ENCODE measurements around the gene DCDC2C.

DCDC2C gene

DNA sequence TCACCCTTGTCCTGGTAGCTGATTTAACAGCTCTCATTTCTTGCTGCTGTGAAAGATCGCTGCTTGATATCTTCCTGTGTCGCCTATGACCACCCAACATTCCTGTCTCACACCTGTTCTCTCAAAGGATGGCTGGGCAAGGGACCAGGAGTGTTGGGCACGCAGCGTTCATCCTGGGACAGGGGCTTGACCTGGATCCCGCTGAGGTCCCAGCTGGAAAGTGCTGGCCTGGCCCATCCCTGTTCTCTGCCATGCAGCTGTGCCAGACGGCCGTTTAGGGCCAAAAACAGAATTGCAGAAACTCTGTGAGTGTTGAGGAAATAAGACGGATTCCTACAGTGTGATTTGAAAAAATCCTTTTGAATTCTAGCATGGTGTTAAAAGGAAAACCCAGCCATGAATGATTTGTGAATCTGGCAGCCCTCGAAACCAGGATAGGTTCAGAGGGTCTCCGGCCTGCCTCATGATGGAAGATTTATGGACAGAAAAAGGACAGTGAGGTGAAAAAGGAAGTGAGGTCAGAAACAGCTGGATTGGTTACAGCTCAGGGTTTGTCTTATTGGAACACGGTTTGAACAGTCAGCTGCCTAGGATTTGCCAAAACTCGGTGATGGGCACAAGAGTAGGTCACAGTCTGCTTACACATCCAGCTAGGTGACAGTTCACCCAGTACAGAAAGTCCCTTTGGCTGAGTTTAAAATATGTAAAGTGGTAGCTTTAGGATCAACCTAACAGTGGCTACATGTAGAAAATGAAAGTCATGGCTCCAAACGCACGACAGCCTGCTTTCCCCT, 164.8 kb downstream of the DCDC2C start:
- ATAC-seq (ENCODE audit: low read depth), result no peak

DNA sequence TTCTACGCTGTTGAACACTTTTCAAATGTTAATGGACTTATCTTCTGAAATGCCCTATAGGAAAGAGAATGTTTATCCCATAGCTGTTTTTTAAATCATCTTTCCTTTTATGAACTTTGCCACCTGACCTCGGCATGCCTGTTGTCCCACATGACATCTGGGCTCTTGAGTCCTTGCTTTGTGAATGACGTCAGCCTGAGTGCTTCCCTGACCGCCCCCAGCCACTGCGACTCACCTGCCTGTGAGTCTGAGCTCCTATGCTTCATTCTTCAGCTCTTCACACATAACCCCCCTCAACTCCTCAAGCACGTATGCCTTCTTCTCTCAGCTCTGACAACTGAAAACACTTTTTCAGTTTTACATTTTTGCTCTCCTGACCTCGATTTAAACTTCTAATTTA, 166.8 kb downstream of the DCDC2C start:
- TF ChIP-seq, protein P1, sequence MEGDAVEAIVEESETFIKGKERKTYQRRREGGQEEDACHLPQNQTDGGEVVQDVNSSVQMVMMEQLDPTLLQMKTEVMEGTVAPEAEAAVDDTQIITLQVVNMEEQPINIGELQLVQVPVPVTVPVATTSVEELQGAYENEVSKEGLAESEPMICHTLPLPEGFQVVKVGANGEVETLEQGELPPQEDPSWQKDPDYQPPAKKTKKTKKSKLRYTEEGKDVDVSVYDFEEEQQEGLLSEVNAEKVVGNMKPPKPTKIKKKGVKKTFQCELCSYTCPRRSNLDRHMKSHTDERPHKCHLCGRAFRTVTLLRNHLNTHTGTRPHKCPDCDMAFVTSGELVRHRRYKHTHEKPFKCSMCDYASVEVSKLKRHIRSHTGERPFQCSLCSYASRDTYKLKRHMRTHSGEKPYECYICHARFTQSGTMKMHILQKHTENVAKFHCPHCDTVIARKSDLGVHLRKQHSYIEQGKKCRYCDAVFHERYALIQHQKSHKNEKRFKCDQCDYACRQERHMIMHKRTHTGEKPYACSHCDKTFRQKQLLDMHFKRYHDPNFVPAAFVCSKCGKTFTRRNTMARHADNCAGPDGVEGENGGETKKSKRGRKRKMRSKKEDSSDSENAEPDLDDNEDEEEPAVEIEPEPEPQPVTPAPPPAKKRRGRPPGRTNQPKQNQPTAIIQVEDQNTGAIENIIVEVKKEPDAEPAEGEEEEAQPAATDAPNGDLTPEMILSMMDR (IDR thresholded peaks at IDR 0.05; ENCODE audit: poor library complexity, severe bottlenecking), result no peak
- Histone ChIP-seq H3K36me3 (ENCODE audit: low read depth) (no peaks in the 10 kb centered on the region), H3K9me3 (ENCODE audit: severe bottlenecking) (no peaks in the 10 kb centered on the region), H3K27ac (ENCODE audit: poor library complexity, severe bottlenecking) (no peak overlapping the region), H3K4me1 (ENCODE audit: insufficient read depth, poor library complexity, severe bottlenecking) (no peaks in the 10 kb centered on the region), H3K27me3 (ENCODE audit: insufficient read depth, poor library complexity, severe bottlenecking) (no peaks in the 10 kb centered on the region), H3K4me3 (ENCODE audit: severe bottlenecking) (no peak overlapping the region)
- DNase-seq (ENCODE audit: low spot score), result no peak
- no peak for ATAC-seq (ENCODE audit: low read depth)

More for the DNA sequence above, 164.8 kb downstream of the DCDC2C start:
- no peaks in the 10 kb centered on the region for H3K4me1 ChIP-seq (ENCODE audit: insufficient read depth, poor library complexity, severe bottlenecking)
- H3K27me3 ChIP-seq (ENCODE audit: insufficient read depth, poor library complexity, severe bottlenecking), result no peaks in the 10 kb centered on the region
- TF ChIP-seq, protein P1 (IDR thresholded peaks at IDR 0.05; ENCODE audit: poor library complexity, severe bottlenecking), result no peak
- no peak for DNase-seq (ENCODE audit: low spot score)
- no peak overlapping the region for H3K27ac ChIP-seq (ENCODE audit: poor library complexity, severe bottlenecking)
- no peaks in the 10 kb centered on the region for H3K9me3 ChIP-seq (ENCODE audit: severe bottlenecking)
- no peaks in the 10 kb centered on the region for H3K36me3 ChIP-seq (ENCODE audit: low read depth)
- H3K4me3 ChIP-seq (ENCODE audit: severe bottlenecking), result no peak overlapping the region

DNA sequence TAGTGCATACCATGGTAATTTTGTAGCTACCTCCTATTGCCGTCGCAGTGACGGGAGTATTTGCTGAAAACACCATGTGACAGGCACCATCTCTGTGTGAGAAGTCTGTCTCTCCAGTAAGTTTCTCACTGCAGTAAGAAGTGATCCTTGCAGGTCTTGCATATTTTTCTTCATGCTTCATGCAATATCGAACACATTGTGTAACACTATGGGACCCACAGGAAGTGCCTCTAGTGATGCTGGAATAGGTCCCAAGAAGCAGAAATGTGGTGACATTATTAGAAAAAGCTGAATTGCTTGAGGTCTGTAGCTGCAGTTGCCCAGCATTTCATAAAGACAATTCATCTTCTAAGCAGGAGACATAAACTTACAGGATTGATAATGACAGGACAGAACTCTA, 167.6 kb downstream of the DCDC2C start:
- H3K27ac ChIP-seq (ENCODE audit: poor library complexity, severe bottlenecking), result no peak overlapping the region
- ATAC-seq (ENCODE audit: low read depth) (no peak), DNase-seq (ENCODE audit: low spot score) (no peak)
- TF ChIP-seq, protein P1 (IDR thresholded peaks at IDR 0.05; ENCODE audit: poor library complexity, severe bottlenecking), result no peak
- no peaks in the 10 kb centered on the region for H3K9me3 ChIP-seq (ENCODE audit: severe bottlenecking)
- no peaks in the 10 kb centered on the region for H3K36me3 ChIP-seq (ENCODE audit: low read depth)
- H3K27me3 ChIP-seq (ENCODE audit: insufficient read depth, poor library complexity, severe bottlenecking), result no peaks in the 10 kb centered on the region
- H3K4me3 ChIP-seq (ENCODE audit: severe bottlenecking), result no peak overlapping the region
- no peaks in the 10 kb centered on the region for H3K4me1 ChIP-seq (ENCODE audit: insufficient read depth, poor library complexity, severe bottlenecking)

DNA sequence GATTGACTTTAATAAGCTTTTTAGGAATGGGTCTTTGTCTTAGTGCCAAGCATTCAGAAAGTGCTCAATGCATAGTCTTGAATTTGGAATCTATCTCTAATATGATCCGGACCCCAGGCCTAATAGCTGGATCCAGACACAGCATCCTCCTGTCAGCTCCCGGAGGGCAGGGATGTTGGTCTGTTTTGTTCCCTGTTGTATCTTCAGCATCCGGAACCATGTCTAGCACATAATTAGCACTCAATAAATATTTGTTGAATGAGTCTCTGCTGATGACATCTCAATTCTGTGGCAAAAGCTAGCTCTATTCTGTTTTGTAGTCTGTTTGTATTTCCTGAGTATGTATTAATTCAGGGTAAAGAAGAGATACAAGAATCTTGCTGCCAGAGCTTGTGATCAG, 169.1 kb downstream of the DCDC2C start:
- Histone ChIP-seq H3K27ac (ENCODE audit: poor library complexity, severe bottlenecking) (no peak overlapping the region), H3K27me3 (ENCODE audit: insufficient read depth, poor library complexity, severe bottlenecking) (no peaks in the 10 kb centered on the region), H3K4me3 (ENCODE audit: severe bottlenecking) (no peak overlapping the region), H3K4me1 (ENCODE audit: insufficient read depth, poor library complexity, severe bottlenecking) (no peaks in the 10 kb centered on the region), H3K36me3 (ENCODE audit: low read depth) (no peaks in the 10 kb centered on the region), H3K9me3 (ENCODE audit: severe bottlenecking) (peaks cover 3% of the 10 kb centered on the region)
- TF ChIP-seq, protein P1 (IDR thresholded peaks at IDR 0.05; ENCODE audit: poor library complexity, severe bottlenecking), result no peak
- ATAC-seq (ENCODE audit: low read depth) (no peak), DNase-seq (ENCODE audit: low spot score) (no peak)

DNA sequence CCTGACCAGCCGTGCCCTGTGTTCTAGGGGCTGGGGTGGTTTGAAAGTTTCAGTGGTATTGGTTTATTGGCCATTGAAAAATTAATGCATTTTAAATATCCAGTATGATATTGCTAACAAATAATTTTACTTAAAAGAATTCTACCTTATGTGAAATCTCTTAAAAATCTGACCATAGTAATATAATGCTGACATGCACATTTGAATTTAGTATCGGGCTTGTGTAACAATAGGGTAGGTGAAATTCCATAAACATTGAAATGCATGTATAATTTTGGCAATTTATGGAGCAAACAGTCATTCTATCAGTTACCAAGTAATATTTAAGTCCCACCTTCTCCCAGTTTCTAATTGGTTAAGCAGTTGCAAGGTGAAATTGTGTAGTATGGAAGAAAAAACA, 170.5 kb downstream of the DCDC2C start:
- no peak for ATAC-seq (ENCODE audit: low read depth)
- TF ChIP-seq, protein P1 (IDR thresholded peaks at IDR 0.05; ENCODE audit: poor library complexity, severe bottlenecking), result no peak

More for the DNA sequence above, 170.5 kb downstream of the DCDC2C start:
- Histone ChIP-seq H3K4me1 (ENCODE audit: insufficient read depth, poor library complexity, severe bottlenecking) (no peaks in the 10 kb centered on the region), H3K36me3 (ENCODE audit: low read depth) (no peaks in the 10 kb centered on the region), H3K9me3 (ENCODE audit: severe bottlenecking) (peaks cover 3% of the 10 kb centered on the region), H3K4me3 (ENCODE audit: severe bottlenecking) (no peak overlapping the region), H3K27me3 (ENCODE audit: insufficient read depth, poor library complexity, severe bottlenecking) (no peaks in the 10 kb centered on the region), H3K27ac (ENCODE audit: poor library complexity, severe bottlenecking) (no peak overlapping the region)
- no peak for DNase-seq (ENCODE audit: low spot score)
